IMR-90 (cell line): ENCODE measurements around the gene PHF14. TPM values are rescaled to one million over a fixed set of nuclear protein-coding genes. Genes with fewer than 3 reads are reported as not detected.

Experiments
- ATAC-seq: fragments of 200-7000 bp; cut with Tn5 transposase; 2 replicates; pipeline ENCODE4 v1.9.1; 2020; ENCODE audit warnings: low read depth, mild to moderate bottlenecking, moderate library complexity
- BruUV-seq: library from RNA; stranded (reverse); fragments of 400-500 nt; replicated peaks from 2 replicates; lab custom pipeline; 2021; lab: Mats Ljungman, UMichigan
- CTCF ChIA-PET: fragments of 300-600 bp; formaldehyde crosslinking; extraction: SDS; loops from one replicate; lab custom pipeline; 2021; ENCODE audit warnings: antibody characterized with exemption; lab: Yijun Ruan, JAX
- POLR2A ChIA-PET: fragments of 300-600 bp; sonication (Branson Sonifier 250); formaldehyde crosslinking; loops from one replicate; lab custom pipeline; 2022; ENCODE audit warnings: antibody characterized with exemption; ENCODE audit not compliant: unreplicated experiment; lab: Charles Lee
- DNase-seq: peaks from one replicate; pipeline ENCODE4 v3.0.0; 2013
- H2AFZ ChIP-seq: replicated peaks from 2 replicates; pipeline ENCODE3; 2013; ENCODE audit warnings: low read length, mild to moderate bottlenecking; ENCODE audit not compliant: poor library complexity
- H2AK5ac ChIP-seq: 2 replicates; pipeline ENCODE4 v1.6.1; 2013; ENCODE audit warnings: low read depth, low read length, inconsistent platforms
- H2AK9ac ChIP-seq: replicated peaks from 2 replicates; pipeline ENCODE3; 2013; ENCODE audit warnings: mild to moderate bottlenecking, low read depth, low read length, moderate library complexity; ENCODE audit not compliant: poor library complexity
- H2BK120ac ChIP-seq: 2 replicates; pipeline ENCODE4 v1.6.1; 2013; ENCODE audit warnings: low read depth, low read length, inconsistent platforms
- H2BK15ac ChIP-seq: 3 replicates; pipeline ENCODE4 v1.6.1; 2013; ENCODE audit warnings: low read depth, low read length, inconsistent platforms
- H2BK20ac ChIP-seq: 2 replicates; pipeline ENCODE4 v1.6.1; 2013; ENCODE audit warnings: low read depth, mild to moderate bottlenecking, inconsistent platforms, low read length, moderate library complexity
- H2BK5ac ChIP-seq: 2 replicates; pipeline ENCODE4 v1.6.1; 2013; ENCODE audit warnings: mild to moderate bottlenecking, low read depth, low read length, inconsistent platforms; ENCODE audit not compliant: poor library complexity, severe bottlenecking
- H3K14ac ChIP-seq: replicated peaks from 2 replicates; pipeline ENCODE4 v1.6.1; 2013; ENCODE audit warnings: low read depth, low read length, inconsistent platforms
- H3K18ac ChIP-seq: 2 replicates; pipeline ENCODE4 v1.6.1; 2013; ENCODE audit warnings: low read depth, low read length, control low read depth
- H3K23ac ChIP-seq: 2 replicates; pipeline ENCODE4 v1.6.1; 2013; ENCODE audit warnings: low read depth, low read length, inconsistent platforms
- H3K27ac ChIP-seq: 2 replicates; pipeline ENCODE4 v1.5.1; 2013; ENCODE audit warnings: mild to moderate bottlenecking, control low read depth, low read length; ENCODE audit not compliant: insufficient read depth
- H3K27me3 ChIP-seq: 2 replicates; pipeline ENCODE4 v1.6.1; 2013; ENCODE audit warnings: low read length; ENCODE audit not compliant: control insufficient read depth, insufficient read depth
- H3K36me3 ChIP-seq: 2 replicates; pipeline ENCODE4 v1.6.1; 2013; ENCODE audit warnings: low read length, mixed read lengths; ENCODE audit not compliant: control insufficient read depth, insufficient read depth
- H3K4ac ChIP-seq: 2 replicates; pipeline ENCODE4 v1.6.1; 2013; ENCODE audit warnings: low read depth, low read length, inconsistent platforms
- H3K4me1 ChIP-seq: 2 replicates; pipeline ENCODE4 v1.6.1; 2013; ENCODE audit warnings: low read length, mixed read lengths; ENCODE audit not compliant: control insufficient read depth, insufficient read depth
- H3K4me2 ChIP-seq: 2 replicates; pipeline ENCODE4 v1.6.1; 2013; ENCODE audit warnings: low read depth, mild to moderate bottlenecking, control low read depth, low read length, moderate library complexity
- H3K4me3 ChIP-seq: 2 replicates; pipeline ENCODE4 v1.5.1; 2013; ENCODE audit warnings: low read depth, mild to moderate bottlenecking, control low read depth, low read length, moderate library complexity; ENCODE audit not compliant: insufficient read depth
- H3K56ac ChIP-seq: 2 replicates; pipeline ENCODE4 v1.6.1; 2013; ENCODE audit warnings: low read length, inconsistent platforms; ENCODE audit not compliant: insufficient read depth; ENCODE audit errors: extremely low read depth
- H3K79me1 ChIP-seq, 2 experiments: 2 replicates each; pipeline ENCODE4 v1.6.1; 2013; ENCODE audit warnings: low read length in 2 of 2, inconsistent platforms in 1 of 2, low read depth in 1 of 2
- H3K9ac ChIP-seq: 2 replicates; pipeline ENCODE4 v1.6.1; 2013; ENCODE audit warnings: low read depth, low read length, control low read depth
- H3K9me1 ChIP-seq: 2 replicates; pipeline ENCODE4 v1.6.1; 2013; ENCODE audit warnings: low read length, inconsistent platforms; ENCODE audit not compliant: insufficient read depth
- H3K9me3 ChIP-seq: 2 replicates; pipeline ENCODE4 v1.6.1; 2013; ENCODE audit warnings: low read length; ENCODE audit not compliant: control insufficient read depth, insufficient read depth
- H4K20me1 ChIP-seq: 2 replicates; pipeline ENCODE4 v1.6.1; 2013; ENCODE audit warnings: low read length, inconsistent platforms; ENCODE audit not compliant: insufficient read depth
- H4K5ac ChIP-seq: 2 replicates; pipeline ENCODE4 v1.6.1; 2013; ENCODE audit warnings: mild to moderate bottlenecking, low read depth, low read length, control low read depth
- H4K8ac ChIP-seq, 2 experiments: 2 replicates each; pipeline ENCODE4 v1.6.1; 2013; ENCODE audit warnings: low read depth in 2 of 2, low read length in 2 of 2, control low read depth in 1 of 2, inconsistent platforms in 1 of 2
- H4K91ac ChIP-seq: 2 replicates; pipeline ENCODE4 v1.6.1; 2013; ENCODE audit warnings: low read depth, low read length, inconsistent platforms; ENCODE audit not compliant: insufficient read depth
- BHLHE40 ChIP-seq: fragments of 150-350 bp; IDR thresholded peaks from 2 replicates; pipeline ENCODE4 v1.6.1; 2016; ENCODE audit warnings: mild to moderate bottlenecking, low read depth, low read length
- CEBPB ChIP-seq: IDR thresholded peaks from 2 replicates; pipeline ENCODE4 v1.6.1; 2012; ENCODE audit warnings: low read depth, low read length, improper control_type of control experiment
- CHD1 ChIP-seq: IDR thresholded peaks from 2 replicates; pipeline ENCODE4 v1.6.1; 2012; ENCODE audit warnings: low read depth, low read length, improper control_type of control experiment
- CTCF ChIP-seq: conservative IDR thresholded peaks from 2 replicates; pipeline ENCODE4 v1.5.1; 2012; ENCODE audit warnings: mild to moderate bottlenecking, low read depth, low read length, improper control_type of control experiment
- FOS ChIP-seq: fragments of 150-350 bp; IDR thresholded peaks from 2 replicates; pipeline ENCODE4 v1.6.1; 2016; ENCODE audit warnings: low read depth, low read length
- MAFK ChIP-seq: IDR thresholded peaks from 2 replicates; pipeline ENCODE4 v1.6.1; 2012; ENCODE audit warnings: low read depth, low read length, improper control_type of control experiment
- MXI1 ChIP-seq: IDR thresholded peaks from 2 replicates; pipeline ENCODE4 v1.6.1; 2012; ENCODE audit warnings: low read depth, mild to moderate bottlenecking, low read length, moderate library complexity, borderline replicate concordance
- NFE2L2 ChIP-seq: fragments of 150-350 bp; IDR thresholded peaks from 2 replicates; pipeline ENCODE4 v1.6.1; 2016; ENCODE audit warnings: low read depth, mild to moderate bottlenecking, low read length
- POLR2A ChIP-seq: IDR thresholded peaks from 2 replicates; pipeline ENCODE4 v1.6.1; 2012; ENCODE audit warnings: mild to moderate bottlenecking, low read depth, low read length
- RAD21 ChIP-seq: IDR thresholded peaks from 2 replicates; pipeline ENCODE4 v1.6.1; 2012; ENCODE audit warnings: low read length, improper control_type of control experiment
- RCOR1 ChIP-seq: IDR thresholded peaks from 2 replicates; pipeline ENCODE4 v1.6.1; 2012; ENCODE audit warnings: mild to moderate bottlenecking, low read length, improper control_type of control experiment; ENCODE audit not compliant: insufficient replicate concordance
- RFX5 ChIP-seq: IDR thresholded peaks from 2 replicates; pipeline ENCODE4 v1.8.0; 2012; ENCODE audit warnings: low read depth, mild to moderate bottlenecking, low read length, moderate library complexity
- SMC3 ChIP-seq: fragments of 150-350 bp; IDR thresholded peaks from 2 replicates; pipeline ENCODE4 v1.6.1; 2016; ENCODE audit warnings: low read depth, mild to moderate bottlenecking, antibody characterized with exemption, low read length, moderate library complexity
- USF2 ChIP-seq: fragments of 150-350 bp; IDR thresholded peaks from 2 replicates; pipeline ENCODE4 v1.6.1; 2017; ENCODE audit warnings: mild to moderate bottlenecking, antibody characterized with exemption, low read length, low read depth
- WGBS, 2 experiments: methylation state at CpG; one replicate each; pipeline versions ENCODE4 v1.1.5 to v1.1.7; 2013; ENCODE audit warnings: missing lambda C conversion rate in 2 of 2; ENCODE audit not compliant: insufficient read length in 1 of 2; ENCODE audit errors: extremely low coverage in 2 of 2; 5-methylcytosine and 5-hydroxymethylcytosine counted together
- dilution Hi-C: fragments of 300-500 bp; cut with HindIII; formaldehyde crosslinking; loops from one replicate; pipeline ENCODE4 v1.14.3; 2018; ENCODE audit warnings: low sequenced_read_pairs; ENCODE audit not compliant: unreplicated experiment
- in situ Hi-C: fragments of 300-500 bp; cut with MboI; formaldehyde crosslinking; loops from 3 replicates; pipeline ENCODE4 v1.14.3; 2019; ENCODE audit warnings: low sequenced_read_pairs, inconsistent platforms, mixed read lengths
- intact Hi-C: fragments of 100-400 bp; cut with micrococcal nuclease; formaldehyde crosslinking; loops from 2 replicates; pipeline ENCODE4 v1.10.0; 2022
- polyA plus RNA-seq, 3 experiments: library from polyadenylated mRNA; depleted of rRNA; stranded (reverse); fragments of >200 nt; gene quantifications; 2 replicates each; pipeline ENCODE4 v1.2.3, GENCODE V29; 2012; ENCODE audit warnings: low replicate concordance in 1 of 3
- total RNA-seq: library from RNA; depleted of rRNA; stranded (reverse); fragments of >200 nt; gene quantifications from 2 replicates; pipeline ENCODE4 v1.2.3, GENCODE V29; 2012
- TF ChIP-seq, protein P1 (sequence below): fragments of 150-350 bp; IDR thresholded peaks from 2 replicates; pipeline ENCODE4 v1.6.1; 2016; ENCODE audit warnings: low read depth, mild to moderate bottlenecking, low read length, moderate library complexity, borderline replicate concordance

The PHF14 gene
- total and polyA plus RNA-seq, 2 of the 4 experiments (the other 2 are of a cell fraction): 8.7 to 17.2 TPM

- ChIA-PET POLR2A (interaction anchor here (1.1 kb wide), 1 partner anchor 44 kb away, joined by 3 read pairs; no protein-coding TSS in a partner anchor), CTCF (interaction anchor here (1.3 kb wide), 1 partner anchor 11 kb away, joined by 4 read pairs; no protein-coding TSS in a partner anchor)
- DNase-seq (peak; percentile 37), ATAC-seq (peak; percentile 76)
- Histone ChIP-seq H3K4ac (no peak overlapping the region), H2BK5ac (no peak overlapping the region), H3K9me3 (no peaks in the 10 kb centered on the region), H3K9ac (no peak overlapping the region), H4K8ac (no peak overlapping the region), H3K18ac (no peak overlapping the region), H3K56ac (no peak overlapping the region), H4K5ac (no peak overlapping the region), H3K36me3 (no peaks in the 10 kb centered on the region), H3K27me3 (no peaks in the 10 kb centered on the region), H3K23ac (no peak overlapping the region), H4K20me1 (no peaks in the 10 kb centered on the region), H3K14ac (no peak overlapping the region), H3K9me1 (no peaks in the 10 kb centered on the region), H3K4me2 (no peak overlapping the region), H3K4me1 (peaks cover 5% of the 10 kb centered on the region), H2AK5ac (no peak overlapping the region), H2AFZ (no peak overlapping the region), H3K4me3 (no peak overlapping the region), H2BK15ac (no peak overlapping the region), H3K27ac (no peak overlapping the region), H4K91ac (no peak overlapping the region), H2BK120ac (no peak overlapping the region), H2BK20ac (no peak overlapping the region), H2AK9ac (no peak overlapping the region), H3K79me1 (no peaks in the 10 kb centered on the region)
- no peak for TF ChIP-seq RCOR1
- TF ChIP-seq NFE2L2: no peak
- TF ChIP-seq MXI1: no peak
- TF ChIP-seq RFX5: no peak
- TF ChIP-seq MAFK: no peak
- no peak for TF ChIP-seq CEBPB
- TF ChIP-seq BHLHE40: no peak
- TF ChIP-seq USF2: no peak
- TF ChIP-seq, protein P1, sequence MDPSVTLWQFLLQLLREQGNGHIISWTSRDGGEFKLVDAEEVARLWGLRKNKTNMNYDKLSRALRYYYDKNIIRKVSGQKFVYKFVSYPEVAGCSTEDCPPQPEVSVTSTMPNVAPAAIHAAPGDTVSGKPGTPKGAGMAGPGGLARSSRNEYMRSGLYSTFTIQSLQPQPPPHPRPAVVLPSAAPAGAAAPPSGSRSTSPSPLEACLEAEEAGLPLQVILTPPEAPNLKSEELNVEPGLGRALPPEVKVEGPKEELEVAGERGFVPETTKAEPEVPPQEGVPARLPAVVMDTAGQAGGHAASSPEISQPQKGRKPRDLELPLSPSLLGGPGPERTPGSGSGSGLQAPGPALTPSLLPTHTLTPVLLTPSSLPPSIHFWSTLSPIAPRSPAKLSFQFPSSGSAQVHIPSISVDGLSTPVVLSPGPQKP: no peak
- no peak for TF ChIP-seq RAD21
- no peak for TF ChIP-seq CTCF
- no peak for TF ChIP-seq CHD1
- no peak for TF ChIP-seq FOS
- no peak for TF ChIP-seq SMC3
- no peak for TF ChIP-seq POLR2A
- BruUV-seq: no TSS peak
- dilution Hi-C loops (no loop called here), intact Hi-C loops (loop anchor here (1.0 to 2.0 kb wide), 3 partner anchors 239 to 324 kb away; a partner anchor contains a TSS), in situ Hi-C loops (no loop called here)
- no CpG with 5 or more reads among the region's 1 CpG for WGBS, 2 experiments
These were observed 239.1 kb downstream of the PHF14 start for GRCh38 chr7:11212816-11213215.
